IMR-90 (cell line): Measurements from ENCODE around the gene ARFGEF3. TPM values are rescaled to one million over a fixed set of nuclear protein-coding genes. Genes with fewer than 3 reads are reported as not detected.

Experiments
- ATAC-seq: fragments of 200-7000 bp; cut with Tn5 transposase; 2 replicates; pipeline ENCODE4 v1.9.1; 2020; ENCODE audit warnings: low read depth, mild to moderate bottlenecking, moderate library complexity
- BruUV-seq: library from RNA; stranded (reverse); fragments of 400-500 nt; replicated peaks from 2 replicates; lab custom pipeline; 2021; lab: Mats Ljungman, UMichigan
- CTCF ChIA-PET: fragments of 300-600 bp; formaldehyde crosslinking; extraction: SDS; loops from one replicate; lab custom pipeline; 2021; ENCODE audit warnings: antibody characterized with exemption; lab: Yijun Ruan, JAX
- POLR2A ChIA-PET: fragments of 300-600 bp; sonication (Branson Sonifier 250); formaldehyde crosslinking; loops from one replicate; lab custom pipeline; 2022; ENCODE audit warnings: antibody characterized with exemption; ENCODE audit not compliant: unreplicated experiment; lab: Charles Lee
- DNase-seq: peaks from one replicate; pipeline ENCODE4 v3.0.0; 2013
- H2AFZ ChIP-seq: replicated peaks from 2 replicates; pipeline ENCODE3; 2013; ENCODE audit warnings: low read length, mild to moderate bottlenecking; ENCODE audit not compliant: poor library complexity
- H2AK5ac ChIP-seq: 2 replicates; pipeline ENCODE4 v1.6.1; 2013; ENCODE audit warnings: low read depth, low read length, inconsistent platforms
- H2AK9ac ChIP-seq: replicated peaks from 2 replicates; pipeline ENCODE3; 2013; ENCODE audit warnings: mild to moderate bottlenecking, low read depth, low read length, moderate library complexity; ENCODE audit not compliant: poor library complexity
- H2BK120ac ChIP-seq: 2 replicates; pipeline ENCODE4 v1.6.1; 2013; ENCODE audit warnings: low read depth, low read length, inconsistent platforms
- H2BK15ac ChIP-seq: 3 replicates; pipeline ENCODE4 v1.6.1; 2013; ENCODE audit warnings: low read depth, low read length, inconsistent platforms
- H2BK20ac ChIP-seq: 2 replicates; pipeline ENCODE4 v1.6.1; 2013; ENCODE audit warnings: low read depth, mild to moderate bottlenecking, inconsistent platforms, low read length, moderate library complexity
- H2BK5ac ChIP-seq: 2 replicates; pipeline ENCODE4 v1.6.1; 2013; ENCODE audit warnings: mild to moderate bottlenecking, low read depth, low read length, inconsistent platforms; ENCODE audit not compliant: poor library complexity, severe bottlenecking
- H3K14ac ChIP-seq: replicated peaks from 2 replicates; pipeline ENCODE4 v1.6.1; 2013; ENCODE audit warnings: low read depth, low read length, inconsistent platforms
- H3K18ac ChIP-seq: 2 replicates; pipeline ENCODE4 v1.6.1; 2013; ENCODE audit warnings: low read depth, low read length, control low read depth
- H3K23ac ChIP-seq: 2 replicates; pipeline ENCODE4 v1.6.1; 2013; ENCODE audit warnings: low read depth, low read length, inconsistent platforms
- H3K27ac ChIP-seq: 2 replicates; pipeline ENCODE4 v1.5.1; 2013; ENCODE audit warnings: mild to moderate bottlenecking, control low read depth, low read length; ENCODE audit not compliant: insufficient read depth
- H3K27me3 ChIP-seq: 2 replicates; pipeline ENCODE4 v1.6.1; 2013; ENCODE audit warnings: low read length; ENCODE audit not compliant: control insufficient read depth, insufficient read depth
- H3K36me3 ChIP-seq: 2 replicates; pipeline ENCODE4 v1.6.1; 2013; ENCODE audit warnings: low read length, mixed read lengths; ENCODE audit not compliant: control insufficient read depth, insufficient read depth
- H3K4ac ChIP-seq: 2 replicates; pipeline ENCODE4 v1.6.1; 2013; ENCODE audit warnings: low read depth, low read length, inconsistent platforms
- H3K4me1 ChIP-seq: 2 replicates; pipeline ENCODE4 v1.6.1; 2013; ENCODE audit warnings: low read length, mixed read lengths; ENCODE audit not compliant: control insufficient read depth, insufficient read depth
- H3K4me2 ChIP-seq: 2 replicates; pipeline ENCODE4 v1.6.1; 2013; ENCODE audit warnings: low read depth, mild to moderate bottlenecking, control low read depth, low read length, moderate library complexity
- H3K4me3 ChIP-seq: 2 replicates; pipeline ENCODE4 v1.5.1; 2013; ENCODE audit warnings: low read depth, mild to moderate bottlenecking, control low read depth, low read length, moderate library complexity; ENCODE audit not compliant: insufficient read depth
- H3K56ac ChIP-seq: 2 replicates; pipeline ENCODE4 v1.6.1; 2013; ENCODE audit warnings: low read length, inconsistent platforms; ENCODE audit not compliant: insufficient read depth; ENCODE audit errors: extremely low read depth
- H3K79me1 ChIP-seq, 2 experiments: 2 replicates each; pipeline ENCODE4 v1.6.1; 2013; ENCODE audit warnings: low read length in 2 of 2, inconsistent platforms in 1 of 2, low read depth in 1 of 2
- H3K9ac ChIP-seq: 2 replicates; pipeline ENCODE4 v1.6.1; 2013; ENCODE audit warnings: low read depth, low read length, control low read depth
- H3K9me1 ChIP-seq: 2 replicates; pipeline ENCODE4 v1.6.1; 2013; ENCODE audit warnings: low read length, inconsistent platforms; ENCODE audit not compliant: insufficient read depth
- H3K9me3 ChIP-seq: 2 replicates; pipeline ENCODE4 v1.6.1; 2013; ENCODE audit warnings: low read length; ENCODE audit not compliant: control insufficient read depth, insufficient read depth
- H4K20me1 ChIP-seq: 2 replicates; pipeline ENCODE4 v1.6.1; 2013; ENCODE audit warnings: low read length, inconsistent platforms; ENCODE audit not compliant: insufficient read depth
- H4K5ac ChIP-seq: 2 replicates; pipeline ENCODE4 v1.6.1; 2013; ENCODE audit warnings: mild to moderate bottlenecking, low read depth, low read length, control low read depth
- H4K8ac ChIP-seq, 2 experiments: 2 replicates each; pipeline ENCODE4 v1.6.1; 2013; ENCODE audit warnings: low read depth in 2 of 2, low read length in 2 of 2, control low read depth in 1 of 2, inconsistent platforms in 1 of 2
- H4K91ac ChIP-seq: 2 replicates; pipeline ENCODE4 v1.6.1; 2013; ENCODE audit warnings: low read depth, low read length, inconsistent platforms; ENCODE audit not compliant: insufficient read depth
- BHLHE40 ChIP-seq: fragments of 150-350 bp; IDR thresholded peaks from 2 replicates; pipeline ENCODE4 v1.6.1; 2016; ENCODE audit warnings: mild to moderate bottlenecking, low read depth, low read length
- CEBPB ChIP-seq: IDR thresholded peaks from 2 replicates; pipeline ENCODE4 v1.6.1; 2012; ENCODE audit warnings: low read depth, low read length, improper control_type of control experiment
- CHD1 ChIP-seq: IDR thresholded peaks from 2 replicates; pipeline ENCODE4 v1.6.1; 2012; ENCODE audit warnings: low read depth, low read length, improper control_type of control experiment
- CTCF ChIP-seq: conservative IDR thresholded peaks from 2 replicates; pipeline ENCODE4 v1.5.1; 2012; ENCODE audit warnings: mild to moderate bottlenecking, low read depth, low read length, improper control_type of control experiment
- ELK1 ChIP-seq: fragments of 150-350 bp; IDR thresholded peaks from 2 replicates; pipeline ENCODE4 v1.6.1; 2016; ENCODE audit warnings: low read depth, mild to moderate bottlenecking, low read length, moderate library complexity, borderline replicate concordance
- FOS ChIP-seq: fragments of 150-350 bp; IDR thresholded peaks from 2 replicates; pipeline ENCODE4 v1.6.1; 2016; ENCODE audit warnings: low read depth, low read length
- MAFK ChIP-seq: IDR thresholded peaks from 2 replicates; pipeline ENCODE4 v1.6.1; 2012; ENCODE audit warnings: low read depth, low read length, improper control_type of control experiment
- MAZ ChIP-seq: IDR thresholded peaks from 2 replicates; pipeline ENCODE4 v1.6.1; 2012; ENCODE audit warnings: low read depth, mild to moderate bottlenecking, low read length, improper control_type of control experiment, moderate library complexity, borderline replicate concordance
- MXI1 ChIP-seq: IDR thresholded peaks from 2 replicates; pipeline ENCODE4 v1.6.1; 2012; ENCODE audit warnings: low read depth, mild to moderate bottlenecking, low read length, moderate library complexity, borderline replicate concordance
- NFE2L2 ChIP-seq: fragments of 150-350 bp; IDR thresholded peaks from 2 replicates; pipeline ENCODE4 v1.6.1; 2016; ENCODE audit warnings: low read depth, mild to moderate bottlenecking, low read length
- POLR2A ChIP-seq: IDR thresholded peaks from 2 replicates; pipeline ENCODE4 v1.6.1; 2012; ENCODE audit warnings: mild to moderate bottlenecking, low read depth, low read length
- RAD21 ChIP-seq: IDR thresholded peaks from 2 replicates; pipeline ENCODE4 v1.6.1; 2012; ENCODE audit warnings: low read length, improper control_type of control experiment
- RCOR1 ChIP-seq: IDR thresholded peaks from 2 replicates; pipeline ENCODE4 v1.6.1; 2012; ENCODE audit warnings: mild to moderate bottlenecking, low read length, improper control_type of control experiment; ENCODE audit not compliant: insufficient replicate concordance
- RFX5 ChIP-seq: IDR thresholded peaks from 2 replicates; pipeline ENCODE4 v1.8.0; 2012; ENCODE audit warnings: low read depth, mild to moderate bottlenecking, low read length, moderate library complexity
- SMC3 ChIP-seq: fragments of 150-350 bp; IDR thresholded peaks from 2 replicates; pipeline ENCODE4 v1.6.1; 2016; ENCODE audit warnings: low read depth, mild to moderate bottlenecking, antibody characterized with exemption, low read length, moderate library complexity
- WGBS, 2 experiments: methylation state at CpG; one replicate each; pipeline versions ENCODE4 v1.1.5 to v1.1.7; 2013; ENCODE audit warnings: missing lambda C conversion rate in 2 of 2; ENCODE audit not compliant: insufficient read length in 1 of 2; ENCODE audit errors: extremely low coverage in 2 of 2; 5-methylcytosine and 5-hydroxymethylcytosine counted together
- dilution Hi-C: fragments of 300-500 bp; cut with HindIII; formaldehyde crosslinking; loops from one replicate; pipeline ENCODE4 v1.14.3; 2018; ENCODE audit warnings: low sequenced_read_pairs; ENCODE audit not compliant: unreplicated experiment
- in situ Hi-C: fragments of 300-500 bp; cut with MboI; formaldehyde crosslinking; loops from 3 replicates; pipeline ENCODE4 v1.14.3; 2019; ENCODE audit warnings: low sequenced_read_pairs, inconsistent platforms, mixed read lengths
- intact Hi-C: fragments of 100-400 bp; cut with micrococcal nuclease; formaldehyde crosslinking; loops from 2 replicates; pipeline ENCODE4 v1.10.0; 2022
- polyA plus RNA-seq, 3 experiments: library from polyadenylated mRNA; depleted of rRNA; stranded (reverse); fragments of >200 nt; gene quantifications; 2 replicates each; pipeline ENCODE4 v1.2.3, GENCODE V29; 2012; ENCODE audit warnings: low replicate concordance in 1 of 3
- total RNA-seq: library from RNA; depleted of rRNA; stranded (reverse); fragments of >200 nt; gene quantifications from 2 replicates; pipeline ENCODE4 v1.2.3, GENCODE V29; 2012
- TF ChIP-seq, protein P1 (sequence below): fragments of 150-350 bp; IDR thresholded peaks from 2 replicates; pipeline ENCODE4 v1.6.1; 2017; ENCODE audit warnings: mild to moderate bottlenecking, antibody characterized with exemption, low read length, low read depth

The ARFGEF3 gene
- total and polyA plus RNA-seq, 2 of the 4 experiments (the other 2 are of a cell fraction): under 0.01 to 0.02 TPM

DNA sequence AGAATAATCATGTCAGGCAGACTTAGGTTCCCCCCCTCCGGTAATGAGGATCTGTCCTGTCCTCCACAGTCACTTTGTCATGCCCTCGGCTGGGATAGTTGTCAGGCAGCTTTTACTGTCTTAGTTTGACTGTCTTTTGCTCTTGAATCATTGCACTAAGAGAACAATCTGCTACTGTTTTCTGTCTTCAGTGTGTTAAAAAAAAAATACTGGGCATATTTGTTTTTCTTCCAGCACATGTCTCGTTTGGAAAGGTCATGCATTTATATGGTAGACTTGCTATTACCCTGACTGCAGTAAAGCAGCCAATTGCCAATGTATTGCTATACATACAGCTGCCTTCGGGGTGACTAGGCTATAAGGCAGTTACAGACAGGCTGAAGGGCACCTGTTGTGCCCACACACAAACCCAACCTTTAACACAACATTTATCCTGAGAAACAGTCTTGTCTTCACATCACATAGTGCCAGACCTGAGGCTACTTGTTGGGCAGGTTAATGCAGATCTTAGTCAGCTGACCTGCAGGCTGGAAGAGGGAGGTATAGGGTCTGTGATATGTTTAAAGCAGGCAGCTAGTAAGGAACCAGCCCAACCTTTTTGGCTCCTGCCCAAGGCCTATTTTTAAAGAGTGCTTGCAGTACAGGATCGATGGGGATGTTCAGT, 26.7 kb downstream of the ARFGEF3 start:
- POLR2A ChIA-PET: interaction anchor here (0.7 kb wide), 1 partner anchor 10 kb away, joined by 3 read pairs; no protein-coding TSS in a partner anchor
- H3K9me3 ChIP-seq: no peaks in the 10 kb centered on the region
- H2BK5ac ChIP-seq: no peak overlapping the region
- H2AFZ ChIP-seq: no peak overlapping the region
- H2AK5ac ChIP-seq: no peak overlapping the region
- no peak overlapping the region for H2BK120ac ChIP-seq
- no TSS peak for BruUV-seq
- no peak for DNase-seq
- TF ChIP-seq, protein P1, sequence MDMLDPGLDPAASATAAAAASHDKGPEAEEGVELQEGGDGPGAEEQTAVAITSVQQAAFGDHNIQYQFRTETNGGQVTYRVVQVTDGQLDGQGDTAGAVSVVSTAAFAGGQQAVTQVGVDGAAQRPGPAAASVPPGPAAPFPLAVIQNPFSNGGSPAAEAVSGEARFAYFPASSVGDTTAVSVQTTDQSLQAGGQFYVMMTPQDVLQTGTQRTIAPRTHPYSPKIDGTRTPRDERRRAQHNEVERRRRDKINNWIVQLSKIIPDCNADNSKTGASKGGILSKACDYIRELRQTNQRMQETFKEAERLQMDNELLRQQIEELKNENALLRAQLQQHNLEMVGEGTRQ: no peak
- TF ChIP-seq POLR2A: no peak
- no peak for TF ChIP-seq MXI1
- TF ChIP-seq NFE2L2: no peak
- no peak for TF ChIP-seq CTCF
- TF ChIP-seq RCOR1: no peak
- no peak for TF ChIP-seq MAZ
- TF ChIP-seq CEBPB: no peak
- no peak for TF ChIP-seq FOS
- no peak for TF ChIP-seq SMC3
- TF ChIP-seq MAFK: no peak
- TF ChIP-seq CHD1: no peak
- TF ChIP-seq RFX5: no peak
- no peak for TF ChIP-seq BHLHE40
- no peak for TF ChIP-seq RAD21
- TF ChIP-seq ELK1: no peak
- H4K5ac ChIP-seq: no peak overlapping the region
- no peak overlapping the region for H3K27ac ChIP-seq
- no peaks in the 10 kb centered on the region for H3K9me1 ChIP-seq
- H2BK15ac ChIP-seq: no peak overlapping the region
- in situ Hi-C loops: no loop called here
- H3K56ac ChIP-seq: no peak overlapping the region
- 21% methylated on average over 2 of the region's 5 CpGs; no CpG with 5 or more reads in 1 of the 2 experiments for WGBS, 2 experiments
- no peak for ATAC-seq
- no peak overlapping the region for H4K8ac ChIP-seq
- dilution Hi-C loops: no loop called here
- no peak overlapping the region for H2AK9ac ChIP-seq
- no peak overlapping the region for H3K23ac ChIP-seq
- no peak overlapping the region for H3K18ac ChIP-seq
- intact Hi-C loops: no loop called here
- H3K14ac ChIP-seq: no peak overlapping the region
- no peaks in the 10 kb centered on the region for H3K36me3 ChIP-seq
- peaks cover 25% of the 10 kb centered on the region for H3K27me3 ChIP-seq
- no peaks in the 10 kb centered on the region for H4K20me1 ChIP-seq
- H3K4me1 ChIP-seq: no peaks in the 10 kb centered on the region
- no peak overlapping the region for H3K4ac ChIP-seq
- H4K91ac ChIP-seq: no peak overlapping the region
- no peak overlapping the region for H3K9ac ChIP-seq
- CTCF ChIA-PET: interaction anchor here (0.6 kb wide), 1 partner anchor 30 kb away, joined by 3 read pairs; no protein-coding TSS in a partner anchor
- H2BK20ac ChIP-seq: no peak overlapping the region
- no peaks in the 10 kb centered on the region for H3K79me1 ChIP-seq
- no peak overlapping the region for H3K4me3 ChIP-seq
- H3K4me2 ChIP-seq: no peak overlapping the region
